Effector CD4-positive, alpha-beta T cell (primary cell): ENCODE measurements around the gene RABL3.
"Not testable (repeated sequence)": the region's sequence is repeated elsewhere in the genome, so short reads cannot be mapped to it uniquely, and the experiment has no call there.

Experiments used
- DNase-seq: peaks from one replicate; pipeline ENCODE4 v3.0.0-alpha.2; 2020

RABL3 gene

GRCh38 chr3:120642368-120642948 lies 99.9 kb downstream of the RABL3 start:
- no peak for DNase-seq

GRCh38 chr3:120641696-120642246 lies 100.5 kb downstream of the RABL3 start:
- DNase-seq = no peak

GRCh38 chr3:120640231-120640630 lies 102.1 kb downstream of the RABL3 start:
- no peak for DNase-seq

- DNase-seq = not testable (repeated sequence)
These were observed 103.5 kb downstream of the RABL3 start for GRCh38 chr3:120638820-120639219.

- no peak for DNase-seq
These were observed 104.3 kb downstream of the RABL3 start for GRCh38 chr3:120637851-120638559.

GRCh38 chr3:120636795-120637401 lies 105.4 kb downstream of the RABL3 start:
- DNase-seq = no peak
